Hematopoietic multipotent progenitor cell treated with erythropoietin and hydrocortisone succinate and interleukin-3 and kit ligand, for 4 days (in vitro differentiated cells): ENCODE data around the gene CCNL1.
"Not testable (repeated sequence)": the region's sequence is repeated elsewhere in the genome, so short reads cannot be mapped to it uniquely, and the experiment has no call there.

Experiments used
- DNase-seq: peaks from one replicate; pipeline ENCODE4 v3.0.0-alpha.2; 2015

Gene CCNL1

DNA sequence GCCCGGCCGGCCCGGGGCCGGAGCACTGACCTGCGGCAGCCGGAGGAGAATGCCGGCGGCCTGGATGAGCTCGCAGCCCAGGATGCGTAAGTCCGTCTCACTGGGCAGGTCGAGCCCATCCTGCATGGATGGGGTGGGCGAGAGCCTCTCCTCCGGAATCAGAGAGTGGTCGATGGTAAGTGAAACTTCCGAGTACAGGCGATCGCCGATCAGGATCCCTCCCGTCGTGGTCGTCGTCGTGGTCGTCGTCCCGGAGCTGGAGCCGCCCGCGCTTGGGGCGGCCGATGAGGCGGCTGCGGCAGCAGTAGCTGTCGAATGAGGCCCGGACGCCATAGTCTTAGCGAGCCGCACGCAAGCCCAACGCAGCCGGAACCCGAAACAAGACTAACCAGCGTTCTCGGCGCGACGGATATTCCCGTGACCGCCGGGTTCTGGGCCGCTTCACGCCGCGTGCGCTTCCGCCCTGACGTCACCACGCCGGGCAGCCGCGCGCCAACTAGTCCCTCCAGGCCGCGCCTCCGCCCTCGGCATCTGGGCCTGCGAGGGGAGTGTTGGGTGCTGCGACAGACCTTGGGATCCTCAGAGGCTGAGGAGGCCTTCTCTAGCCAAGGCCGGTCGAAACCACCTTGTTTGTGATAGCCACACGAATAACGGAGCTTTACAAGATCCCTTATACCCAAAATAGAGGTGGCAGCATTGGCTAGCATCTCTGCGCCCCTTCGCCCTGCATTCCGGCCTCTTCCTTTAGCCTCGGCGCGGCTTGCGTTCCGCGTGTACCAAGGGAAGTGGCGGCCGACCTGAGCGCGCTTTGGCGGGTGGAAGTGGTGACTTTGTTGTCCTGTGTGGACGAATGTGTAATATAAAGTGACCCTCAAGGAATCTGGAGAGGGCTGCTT, at the start of gene CCNL1:
TSS of gene CCNL1 (minus strand) at position 386 of the 896 bp plus-strand sequence. CDS start at position 333, 53 bp downstream.
- DNase-seq = peak; percentile 98

DNA sequence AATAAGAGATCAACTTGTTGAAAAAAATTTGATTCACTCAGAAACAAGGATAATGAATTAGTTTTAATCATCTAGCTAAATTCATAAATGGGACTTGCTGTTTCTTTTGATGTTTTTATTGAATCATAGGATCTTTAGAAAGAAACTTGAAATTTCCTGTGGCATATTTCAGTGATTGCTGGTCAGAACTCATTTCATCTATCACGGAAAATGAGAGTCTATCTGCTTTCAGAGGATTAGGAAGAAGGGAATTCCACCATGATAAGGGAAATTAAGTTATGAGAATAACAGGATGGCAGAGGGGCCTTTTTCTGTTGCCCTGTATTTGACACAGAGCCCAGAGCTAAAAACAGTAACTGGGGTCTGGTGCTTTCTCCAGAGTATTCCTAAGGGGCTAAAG, 44.9 kb upstream of the CCNL1 start:
- DNase-seq = no peak

DNA sequence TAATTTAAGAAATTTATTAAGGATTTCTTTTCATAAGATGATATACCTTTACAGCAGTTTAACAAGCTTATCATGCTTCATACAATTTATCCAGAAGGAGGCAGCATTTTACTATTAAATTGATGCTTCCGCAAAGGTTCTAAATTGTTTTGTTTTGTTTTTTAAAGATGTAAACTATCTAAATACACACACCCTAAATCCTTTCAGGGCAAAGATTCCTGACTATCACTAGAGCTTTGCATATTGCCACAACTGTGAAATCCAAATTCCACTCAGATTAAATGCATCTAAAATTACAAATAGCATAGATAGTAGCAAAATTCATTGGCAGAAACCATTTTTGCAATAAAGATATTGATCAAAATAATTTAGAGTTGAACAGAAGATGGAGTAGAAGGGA, 44.5 kb upstream of the CCNL1 start:
- peak; percentile 70 for DNase-seq

DNA sequence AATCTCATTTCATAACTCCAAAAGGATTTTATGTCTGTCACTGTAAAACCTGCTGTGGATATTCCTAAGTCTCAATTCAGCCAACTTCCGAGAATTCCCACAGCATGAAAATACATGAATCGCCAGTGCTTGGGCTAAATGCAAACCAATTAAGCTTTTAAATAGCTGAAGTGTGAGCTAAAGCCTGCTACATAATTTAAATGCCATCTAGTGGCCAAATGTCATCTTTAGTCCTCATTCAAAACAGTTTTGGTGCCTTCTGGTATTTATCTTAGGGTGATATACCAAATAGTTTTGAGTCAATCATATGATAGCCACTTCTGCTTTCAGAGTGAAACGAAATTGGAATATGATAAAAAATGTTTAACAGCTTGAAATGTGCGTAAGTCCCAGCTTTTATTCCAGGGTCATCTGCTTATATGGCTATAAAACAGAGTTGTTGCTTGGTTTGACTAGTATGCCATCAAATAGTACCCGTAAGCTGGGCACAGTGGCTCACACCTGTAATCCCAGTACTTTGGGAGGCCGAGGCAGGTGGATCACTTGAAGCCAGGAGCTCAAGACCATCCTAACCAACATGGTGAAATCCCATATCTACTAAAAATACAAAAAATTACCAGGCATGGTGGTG, 41.8 kb upstream of the CCNL1 start:
- DNase-seq = peak; percentile 81

DNA sequence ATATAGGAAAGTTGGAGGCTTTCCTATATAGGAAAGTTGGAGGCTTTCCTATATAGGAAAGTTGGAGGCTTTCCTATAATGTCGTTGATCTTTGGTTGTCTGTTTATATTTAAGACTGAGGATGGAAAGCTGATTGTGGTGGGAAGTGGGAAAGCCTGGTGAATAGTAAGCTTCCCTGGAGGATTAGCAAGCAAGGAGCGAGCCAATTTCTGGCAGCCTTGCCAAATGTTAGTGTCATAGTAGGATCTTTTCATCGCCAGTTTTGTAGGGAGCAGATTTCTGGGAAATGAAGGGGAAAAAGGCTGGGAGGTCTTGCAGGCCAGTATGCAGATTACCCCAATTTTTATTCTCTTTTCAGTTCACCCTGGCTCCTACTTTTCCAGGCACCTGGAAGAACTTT, 39.9 kb upstream of the CCNL1 start:
- DNase-seq = no peak

DNA sequence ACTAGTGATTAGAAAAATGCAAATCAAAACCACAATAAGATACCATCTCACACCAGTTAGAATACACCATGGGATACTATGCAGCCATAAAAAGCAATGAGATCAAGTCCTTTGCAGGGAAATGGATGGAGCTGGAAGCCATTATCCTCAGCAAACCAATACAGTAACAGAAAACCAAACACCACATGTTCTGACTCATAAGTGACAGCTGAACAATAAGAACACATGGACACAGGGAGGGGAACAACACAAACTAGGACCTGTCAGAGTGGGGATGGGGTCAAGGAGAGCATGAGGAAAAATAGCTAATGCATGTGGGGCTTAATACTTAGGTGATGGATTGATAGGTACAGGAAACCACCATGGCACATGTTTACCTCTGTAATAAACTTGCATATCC, 36.0 kb upstream of the CCNL1 start:
- DNase-seq = no peak

DNA sequence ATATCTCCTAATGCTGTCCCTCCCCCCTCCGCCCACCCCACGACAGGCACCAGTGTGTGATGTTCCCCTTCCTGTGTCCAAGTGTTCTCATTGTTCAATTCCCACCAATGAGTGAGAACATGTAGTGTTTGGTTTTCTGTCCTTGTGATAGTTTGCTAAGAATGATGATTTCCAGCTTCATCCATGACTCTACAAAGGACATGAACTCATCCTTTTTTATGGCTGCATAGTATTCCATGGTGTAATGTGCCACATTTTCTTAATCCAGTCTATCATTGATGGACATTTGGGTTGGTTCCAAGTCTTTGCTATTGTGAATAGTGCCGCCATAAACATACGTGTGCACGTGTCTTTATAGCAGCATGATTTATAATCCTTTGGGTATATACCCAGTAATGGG, 31.2 kb upstream of the CCNL1 start:
- DNase-seq = not testable (repeated sequence)

DNA sequence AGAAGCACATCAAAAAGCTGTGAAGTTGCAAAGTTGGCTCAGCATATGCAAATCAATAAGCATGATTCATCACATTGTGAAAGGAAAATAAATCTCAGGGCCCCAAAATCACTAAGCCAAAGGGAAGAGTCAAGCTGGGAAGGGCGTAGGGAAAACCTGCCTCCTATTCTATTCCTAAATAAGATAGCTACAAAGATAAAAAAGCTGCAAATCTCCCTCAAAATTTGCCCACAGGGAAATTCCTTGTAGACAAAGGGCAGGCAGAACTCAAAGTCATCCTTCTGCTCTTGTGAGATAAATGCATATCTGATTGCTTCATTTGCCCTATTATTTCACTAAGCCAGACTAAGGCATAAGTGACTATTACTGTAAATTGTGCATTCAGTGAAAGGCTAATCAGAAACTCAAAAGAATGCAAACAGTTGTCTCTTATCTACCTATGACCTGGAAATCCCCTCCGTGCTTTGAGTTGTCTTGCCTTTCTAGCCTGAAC, 30.5 kb upstream of the CCNL1 start:
- peak; percentile 53 for DNase-seq

DNA sequence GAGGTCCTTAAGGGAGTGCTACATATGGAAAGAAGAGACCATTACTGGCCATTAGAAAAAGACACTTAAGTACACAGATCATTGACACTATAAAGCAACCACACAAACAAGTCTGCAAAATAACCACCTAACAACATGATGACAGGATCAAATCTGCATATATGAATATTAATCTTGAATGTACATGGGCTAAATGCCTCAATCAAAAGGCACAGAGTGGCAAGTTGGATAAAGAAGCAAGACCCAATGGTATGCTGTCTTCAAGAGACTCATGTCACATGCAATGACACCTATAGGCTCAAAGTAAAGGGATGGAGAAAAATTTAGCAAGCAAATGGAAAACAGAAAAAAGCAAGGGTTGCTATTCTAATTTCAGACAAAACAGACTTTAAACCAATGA, 28.4 kb upstream of the CCNL1 start:
- no peak for DNase-seq

DNA sequence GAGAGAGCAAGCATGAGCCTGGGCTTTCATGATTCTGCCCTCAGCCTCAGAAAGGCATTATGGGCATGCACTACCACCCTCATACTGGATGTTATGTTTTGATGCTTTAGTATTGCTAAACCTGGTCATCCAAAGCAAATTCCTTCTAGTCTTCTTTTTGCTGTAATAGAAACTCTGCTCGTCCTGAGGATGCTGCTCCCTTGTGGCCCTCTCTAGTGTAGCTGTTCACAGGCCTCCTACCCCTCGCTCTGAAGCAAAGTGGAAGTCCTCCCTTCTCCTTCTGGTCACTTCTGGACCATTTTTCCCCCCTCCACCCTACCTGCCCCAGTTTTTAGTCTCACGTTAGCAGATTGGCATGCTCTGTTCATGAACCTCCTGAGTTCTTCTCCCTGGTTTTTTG, 22.9 kb upstream of the CCNL1 start:
- DNase-seq = no peak

DNA sequence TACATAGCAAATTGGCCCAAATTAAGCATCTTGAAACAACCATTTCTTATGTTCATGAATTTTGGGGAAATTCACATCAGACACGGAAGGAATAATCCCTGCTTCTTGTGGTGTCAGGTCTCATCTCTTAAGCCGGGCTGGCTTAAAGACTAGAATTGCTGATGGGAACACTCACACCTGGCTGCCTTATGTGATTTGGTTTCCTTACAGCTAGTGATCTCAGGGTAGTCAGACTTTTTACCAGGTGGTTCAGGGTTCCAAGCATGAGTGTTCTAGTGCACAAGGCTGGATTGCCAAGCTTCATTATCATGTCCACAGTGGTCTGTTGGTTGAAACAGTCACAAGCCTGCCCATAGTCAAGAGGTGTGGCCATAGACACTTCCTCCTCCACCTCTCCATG, 20.3 kb upstream of the CCNL1 start:
- peak; percentile 32 for DNase-seq

DNA sequence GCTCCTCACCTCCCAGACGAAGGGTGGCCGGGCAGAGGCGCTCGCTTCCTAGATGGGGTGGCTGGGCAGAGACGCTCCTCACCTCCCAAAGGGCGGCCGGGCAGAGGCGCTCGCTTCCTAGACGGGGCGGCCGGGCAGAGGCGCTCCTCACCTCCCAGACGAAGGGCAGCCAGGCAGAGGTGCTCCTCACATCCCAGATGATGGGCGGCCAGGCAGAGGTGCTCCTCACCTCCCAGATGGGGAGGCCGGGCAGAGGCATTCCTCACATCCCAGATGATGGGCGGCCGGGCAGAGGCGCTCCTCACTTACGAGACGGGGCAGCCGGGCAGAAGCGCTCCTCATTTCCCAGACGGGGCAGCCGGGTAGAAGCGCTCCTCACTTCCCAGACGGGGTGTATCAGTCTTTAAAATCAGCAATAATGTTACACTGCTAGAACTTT, 19.4 kb upstream of the CCNL1 start:
- no peak for DNase-seq

DNA sequence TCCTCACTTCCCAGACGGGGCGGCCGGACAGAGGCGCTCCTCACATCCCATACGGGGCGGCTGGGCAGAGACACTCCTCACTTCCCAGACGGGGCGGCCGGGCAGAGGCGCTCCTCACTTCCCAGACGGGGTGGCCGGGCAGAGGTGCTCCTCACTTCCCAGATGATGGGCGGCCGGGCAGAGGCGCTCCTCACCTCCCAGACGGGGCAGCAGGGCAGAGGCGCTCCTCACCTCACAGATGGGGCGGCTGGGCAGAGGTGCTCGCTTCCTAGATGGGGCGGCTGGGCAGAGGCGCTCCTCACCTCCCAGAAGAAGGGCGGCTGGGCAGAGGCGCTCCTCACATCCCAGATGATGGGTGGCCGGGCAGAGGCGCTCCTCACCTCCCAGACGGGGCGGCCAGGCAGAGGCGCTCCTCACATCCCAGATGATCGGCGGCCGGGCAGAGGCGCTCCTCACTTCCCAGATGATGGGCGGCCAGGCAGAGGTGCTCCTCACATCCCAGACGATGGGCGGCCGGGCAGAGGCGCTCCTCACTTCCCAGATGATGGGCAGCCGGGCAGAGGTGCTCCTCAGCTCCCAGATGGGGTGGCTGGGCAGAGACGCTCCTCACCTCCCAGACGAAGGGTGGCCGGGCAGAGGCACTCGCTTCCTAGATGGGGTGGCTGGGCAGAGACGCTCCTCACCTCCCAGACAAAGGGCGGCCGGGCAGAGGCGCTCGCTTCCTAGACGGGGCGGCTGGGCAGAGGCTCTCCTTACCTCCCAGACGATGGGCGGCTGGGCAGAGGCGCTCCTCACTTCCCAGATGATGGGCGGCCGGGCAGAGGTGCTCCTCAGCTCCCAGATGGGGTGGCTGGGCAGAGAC, 18.8 kb upstream of the CCNL1 start:
- not testable (repeated sequence) for DNase-seq

DNA sequence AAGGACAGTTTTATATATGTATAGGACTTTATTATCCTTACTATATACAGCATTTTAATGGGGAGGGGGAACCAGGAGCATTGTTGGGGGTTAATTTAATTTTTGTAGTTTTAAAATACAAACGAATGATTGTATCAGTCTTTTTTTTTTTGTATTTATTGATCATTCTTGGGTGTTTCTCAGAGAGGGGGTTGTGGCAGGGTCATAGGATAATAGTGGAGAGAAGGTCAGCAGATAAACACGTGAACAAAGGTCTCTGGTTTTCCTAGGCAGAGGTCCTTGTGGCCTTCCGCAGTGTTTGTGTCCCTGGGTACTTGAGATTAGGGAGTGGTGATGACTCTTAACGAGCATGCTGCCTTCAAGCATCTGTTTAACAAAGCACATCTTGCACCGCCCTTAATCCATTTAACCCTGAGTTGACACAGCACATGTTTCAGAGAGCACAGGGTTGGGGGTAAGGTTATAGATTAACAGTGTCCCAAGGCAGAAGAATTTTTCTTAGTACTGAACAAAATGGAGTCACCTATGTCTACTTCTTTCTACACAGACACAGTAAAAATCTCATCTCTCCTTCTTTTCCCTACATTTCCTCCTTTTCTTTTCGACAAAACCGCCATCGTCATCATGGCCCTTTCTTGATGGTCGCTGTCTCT, 18.0 kb upstream of the CCNL1 start:
- DNase-seq = not testable (repeated sequence)

DNA sequence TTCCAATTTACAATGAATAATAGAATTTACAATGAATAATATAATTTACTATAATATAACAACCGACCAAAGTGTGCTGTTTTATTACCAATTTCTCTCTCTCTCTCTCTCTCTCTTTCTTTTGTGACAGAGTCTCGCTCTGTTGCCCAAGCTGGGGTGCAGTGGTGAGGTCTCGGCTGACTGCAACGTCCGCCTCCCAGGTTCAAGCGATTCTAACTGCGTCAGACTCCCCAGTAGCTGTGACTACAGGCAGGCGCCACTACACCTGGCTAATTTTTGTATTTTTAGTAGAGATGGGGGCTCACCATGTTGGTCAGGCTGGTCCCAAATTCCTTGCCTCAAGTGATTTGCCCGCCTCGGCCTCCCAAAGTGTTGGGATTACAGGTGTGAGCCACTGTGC, 17.0 kb upstream of the CCNL1 start:
- DNase-seq = no peak

DNA sequence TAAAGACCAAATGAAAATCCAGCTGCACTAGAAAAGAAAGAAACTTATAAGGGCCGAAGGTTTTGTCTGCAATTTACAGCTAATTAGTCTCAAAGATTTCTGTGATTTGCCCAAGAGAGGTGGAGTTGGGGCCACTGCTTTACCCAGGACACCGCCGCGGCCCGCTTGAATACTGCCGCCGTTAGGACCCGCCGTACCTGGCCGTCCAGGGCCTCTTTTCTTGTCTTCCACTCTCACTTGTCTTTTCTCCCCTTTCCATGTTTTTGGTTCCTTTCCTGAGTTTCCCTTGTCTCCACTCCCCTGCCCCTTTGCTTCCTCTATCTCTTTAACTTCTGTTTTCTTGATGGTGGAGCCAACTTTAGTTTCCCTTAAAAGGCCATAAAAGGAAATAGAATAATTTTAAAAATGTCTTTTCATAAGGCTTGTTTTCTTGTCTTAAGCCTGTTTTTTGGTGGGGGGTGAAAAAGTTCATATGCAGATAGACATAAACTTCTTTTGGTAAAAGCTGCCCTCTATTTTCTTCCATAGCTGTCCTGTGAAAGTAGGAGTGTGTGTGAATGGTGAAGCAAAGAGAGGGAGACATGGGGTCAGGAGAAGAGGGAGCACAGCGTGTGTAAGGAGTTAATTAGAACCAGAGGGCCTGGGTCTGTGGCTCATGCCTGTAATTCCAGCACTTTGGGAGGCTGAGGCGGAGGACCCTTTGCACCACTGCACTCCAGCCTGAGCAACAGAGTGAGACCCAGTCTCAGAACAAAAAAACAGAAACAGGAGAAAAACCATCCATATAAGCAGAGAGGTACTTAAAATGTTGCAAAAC, 16.0 kb upstream of the CCNL1 start:
- peak; percentile 36 for DNase-seq

DNA sequence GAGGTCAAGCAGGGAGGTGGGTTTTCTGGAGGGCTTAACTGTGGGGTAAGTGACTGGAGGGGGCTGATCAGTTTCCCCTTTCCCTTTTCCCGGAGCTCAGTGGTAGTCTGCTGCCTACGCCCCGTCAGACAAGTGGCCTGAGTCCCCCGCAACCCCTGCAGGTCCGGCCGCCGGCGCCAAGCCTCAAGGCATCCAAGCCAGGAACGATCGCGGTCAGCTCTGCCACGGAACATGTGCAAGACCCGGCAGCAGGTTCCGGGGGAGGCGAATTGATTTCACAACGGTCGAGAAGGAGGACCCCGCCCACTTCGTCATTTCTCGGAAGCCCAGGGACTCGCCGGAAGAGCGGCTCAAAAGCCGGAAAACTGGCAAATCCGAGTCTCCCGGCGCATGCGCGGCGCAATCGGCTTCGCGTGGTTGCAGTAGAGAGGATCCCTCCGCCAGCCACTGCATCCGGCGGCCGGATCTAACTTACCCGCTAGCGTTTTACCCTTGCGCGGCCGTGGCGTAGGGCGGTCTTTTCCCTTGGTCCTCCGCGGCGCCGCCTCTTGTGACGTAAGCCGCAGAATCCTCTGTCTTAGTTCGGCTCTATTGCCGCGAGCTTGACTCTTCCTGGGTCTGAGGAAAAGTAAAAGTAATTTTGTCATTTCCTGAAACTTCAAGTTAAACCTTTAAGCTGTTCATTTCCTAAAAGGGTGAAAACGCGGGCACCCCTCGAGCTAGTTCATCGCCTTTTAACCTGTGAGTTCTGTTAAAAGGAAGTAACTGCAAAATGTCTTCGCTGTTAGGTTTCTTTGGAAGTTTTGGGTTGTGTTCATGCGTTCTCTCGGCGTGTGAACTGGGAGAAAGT, 14.9 kb upstream of the CCNL1 start:
- peak; percentile 100 for DNase-seq

DNA sequence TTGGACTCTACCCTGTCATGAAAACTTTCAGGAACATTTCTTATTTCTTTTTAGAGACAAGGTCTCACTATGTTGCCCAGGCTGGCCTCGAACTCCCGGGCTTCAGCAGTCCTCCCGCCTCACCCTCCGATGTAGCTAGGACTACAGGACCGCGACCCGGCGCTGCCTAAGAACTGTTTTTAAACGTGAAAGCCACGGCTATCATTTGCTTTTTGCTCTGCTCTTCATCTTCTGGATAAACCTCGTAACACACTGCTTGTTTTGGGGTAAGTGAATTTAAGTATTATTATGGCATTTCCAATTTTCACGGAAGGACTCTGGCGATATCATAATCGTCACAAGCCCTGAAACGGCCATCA, 14.3 kb upstream of the CCNL1 start:
- DNase-seq = peak; percentile 57

DNA sequence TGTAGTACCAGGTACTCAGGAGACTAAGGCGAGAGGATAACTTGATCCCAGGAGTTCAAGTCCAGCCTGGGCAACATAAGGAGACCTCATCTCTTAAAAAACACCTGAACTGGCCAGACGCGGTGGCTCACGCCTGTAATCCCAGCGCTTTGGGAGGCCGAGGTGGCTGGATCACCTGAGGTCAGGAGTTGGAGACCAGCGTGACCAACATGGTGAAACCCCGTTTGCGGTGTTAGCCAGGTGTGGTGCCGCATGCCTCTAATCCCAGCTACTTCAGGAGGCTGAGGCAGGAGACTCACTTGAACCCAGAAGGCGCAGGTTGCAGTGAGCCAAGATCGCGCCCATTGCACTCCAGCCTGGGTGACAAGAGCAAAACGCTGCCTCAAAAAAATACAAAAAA, 13.4 kb upstream of the CCNL1 start:
- DNase-seq = not testable (repeated sequence)

DNA sequence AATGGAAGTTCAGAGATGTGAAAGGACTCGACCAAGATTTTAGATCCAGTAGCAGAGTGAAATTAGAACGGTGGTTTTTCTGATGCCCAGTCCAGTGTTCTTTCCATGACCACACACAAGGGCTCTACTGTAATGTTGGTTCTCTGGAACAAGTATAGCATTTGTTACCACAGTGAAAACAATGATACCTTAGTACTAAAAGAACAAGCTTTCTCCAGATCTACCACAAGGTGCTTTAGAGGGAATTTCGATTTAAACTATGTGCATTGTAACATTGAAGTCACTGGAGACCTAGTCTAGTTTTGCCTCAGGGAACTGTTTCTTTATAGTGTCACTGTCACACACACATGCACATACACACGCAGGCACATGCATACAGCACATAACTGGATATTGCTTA, 12.8 kb upstream of the CCNL1 start:
- no peak for DNase-seq

DNA sequence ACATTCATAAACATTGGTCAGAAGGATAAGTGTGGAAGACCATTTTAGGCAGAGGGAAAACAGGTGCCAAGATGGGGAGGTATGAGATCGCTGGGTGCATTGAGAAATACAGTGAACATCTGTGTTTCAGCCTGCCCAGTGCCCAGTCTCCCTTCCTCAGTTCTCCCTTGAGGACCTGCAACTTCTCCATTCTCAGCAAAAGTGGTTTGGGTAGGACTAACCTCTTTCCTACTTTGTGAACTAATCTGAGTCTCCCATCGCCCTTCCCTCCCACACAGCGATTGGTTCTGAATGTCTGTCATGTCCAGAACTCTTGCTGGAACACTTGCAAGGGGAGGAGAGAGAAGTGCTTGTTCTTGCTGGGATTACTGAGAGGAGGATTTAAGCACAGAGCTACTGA, 10.9 kb upstream of the CCNL1 start:
- DNase-seq = peak; percentile 62
